GM23248 (cell line): Measurements from ENCODE around the gene GOLGA2.

Experiments used
- EZH2 ChIP-seq: fragments of 200-600 bp; sonication (generic); IDR thresholded peaks from 2 replicates; pipeline ENCODE4 v1.6.1; 2018; ENCODE audit warnings: antibody characterized with exemption, mild to moderate bottlenecking; ENCODE audit not compliant: insufficient read depth, poor library complexity, severe bottlenecking
- EZH2phosphoT487 ChIP-seq: fragments of 200-600 bp; sonication (generic); IDR thresholded peaks from 2 replicates; pipeline ENCODE4 v1.6.1; 2018; ENCODE audit warnings: antibody characterized with exemption, moderate library complexity, mild to moderate bottlenecking, low read depth; ENCODE audit not compliant: insufficient read depth

DNA sequence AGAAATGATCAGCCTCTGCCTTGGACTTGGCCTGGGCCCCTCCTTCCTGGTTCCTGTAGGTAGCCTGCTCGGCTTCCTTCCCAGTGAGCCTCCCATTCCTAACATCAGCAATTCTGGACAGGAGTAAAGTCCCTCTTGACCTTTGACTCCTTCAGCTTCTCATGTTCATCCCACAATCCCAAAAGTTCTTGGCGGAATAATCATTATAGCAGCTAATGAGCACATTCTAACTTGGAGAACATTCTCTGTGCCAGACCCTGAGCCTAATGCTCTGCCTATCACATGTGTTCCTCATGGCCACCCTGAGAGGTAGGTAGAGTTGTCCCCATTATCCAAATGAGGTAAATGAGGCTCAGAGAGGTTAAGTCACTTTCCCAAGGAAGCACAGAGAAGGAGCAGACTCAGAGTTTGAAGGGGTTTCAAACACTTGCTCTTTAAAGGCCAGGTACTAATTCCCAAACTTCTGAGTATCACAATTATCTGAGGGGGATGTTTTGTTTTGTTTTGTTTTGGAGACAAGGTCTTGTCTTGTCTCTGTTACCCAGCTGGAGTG, 21.5 kb upstream of the GOLGA2 start:
- TF ChIP-seq EZH2, result no peak
- no peak for TF ChIP-seq EZH2phosphoT487
